NCI-H2227 (cell line): ENCODE data around the gene CDC42EP5.
"Not testable (repeated sequence)": the region's sequence is repeated elsewhere in the genome, so short reads cannot be mapped to it uniquely, and the experiment has no call there.

ENCODE experiments used
- DNase-seq: peaks from one replicate; lab custom pipeline; 2025; ENCODE audit not compliant: unreplicated experiment; lab: John Stamatoyannopoulos, UW

The CDC42EP5 gene

GRCh38 chr19:54448774-54449700, 24.1 kb downstream of the CDC42EP5 start, which contains the start of gene LENG8:
Gene LENG8, plus strand, starts transcription at chr19:54449199. Its CDS starts 2,146 bp downstream, at chr19:54451345.
- DNase-seq, result peak; percentile 100

GRCh38 chr19:54448040-54448773, 24.9 kb downstream of the CDC42EP5 start:
- peak; percentile 78 for DNase-seq

DNA sequence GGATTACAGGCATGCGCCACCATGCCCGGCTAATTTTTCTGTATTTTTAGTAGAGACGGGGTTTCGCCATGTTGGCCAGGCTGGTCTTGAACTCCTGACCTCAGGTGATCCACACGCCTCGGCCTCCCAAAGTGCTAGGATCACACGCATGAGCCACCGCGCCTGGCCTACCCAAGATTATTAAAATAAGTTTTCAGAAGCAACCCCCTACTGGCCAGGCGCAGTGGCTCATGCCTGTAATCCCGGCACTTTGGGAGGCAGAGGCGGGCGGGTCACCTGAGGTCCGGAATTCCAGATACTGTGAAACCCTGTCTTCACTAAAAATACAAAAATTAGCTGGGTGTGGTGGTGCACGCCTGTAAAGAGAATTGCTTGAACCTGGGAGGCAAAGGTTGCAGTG, 26.7 kb downstream of the CDC42EP5 start:
- DNase-seq, result not testable (repeated sequence)

DNA sequence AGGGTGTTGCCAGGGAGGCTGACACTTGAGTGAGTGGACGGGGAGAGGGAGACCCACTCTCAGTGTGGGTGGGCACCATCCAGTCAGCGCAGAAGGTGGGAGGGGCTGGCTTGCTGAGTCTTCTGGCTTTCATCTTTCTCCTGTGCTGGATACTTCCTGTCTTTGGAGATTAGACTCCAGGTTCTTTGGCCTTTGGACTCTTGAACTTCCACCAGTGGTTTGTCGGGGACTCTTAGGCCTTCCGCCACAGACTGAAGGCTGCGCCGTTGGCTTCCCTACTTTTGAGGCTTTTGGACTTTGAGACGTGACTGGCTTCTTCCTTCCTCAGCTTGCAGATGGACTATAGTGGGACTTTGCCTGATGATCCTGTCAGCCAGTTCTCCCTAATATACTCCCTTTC, 28.4 kb downstream of the CDC42EP5 start:
- DNase-seq, result no peak

DNA sequence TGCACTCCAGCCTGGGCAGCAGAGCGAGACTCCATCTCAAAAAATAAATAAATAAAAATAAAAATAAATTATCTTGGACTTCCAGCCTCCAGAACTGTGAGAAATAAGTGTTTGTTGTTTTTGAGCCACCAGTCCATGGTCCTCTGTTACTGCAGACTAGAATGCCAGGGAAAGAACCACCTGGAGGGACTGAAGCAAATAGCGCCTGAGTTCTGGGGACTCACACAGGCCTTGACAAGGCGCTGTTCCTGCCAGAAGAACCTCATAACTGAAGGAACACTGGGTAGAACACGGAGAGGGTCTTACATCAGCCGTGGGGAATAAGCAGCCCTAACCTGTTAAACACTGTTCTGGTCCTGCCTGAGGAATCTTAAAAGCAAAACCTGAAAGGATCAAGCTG, 32.5 kb downstream of the CDC42EP5 start:
- no peak for DNase-seq

GRCh38 chr19:54439174-54439851, 33.8 kb downstream of the CDC42EP5 start:
- peak; percentile 80 for DNase-seq

DNA sequence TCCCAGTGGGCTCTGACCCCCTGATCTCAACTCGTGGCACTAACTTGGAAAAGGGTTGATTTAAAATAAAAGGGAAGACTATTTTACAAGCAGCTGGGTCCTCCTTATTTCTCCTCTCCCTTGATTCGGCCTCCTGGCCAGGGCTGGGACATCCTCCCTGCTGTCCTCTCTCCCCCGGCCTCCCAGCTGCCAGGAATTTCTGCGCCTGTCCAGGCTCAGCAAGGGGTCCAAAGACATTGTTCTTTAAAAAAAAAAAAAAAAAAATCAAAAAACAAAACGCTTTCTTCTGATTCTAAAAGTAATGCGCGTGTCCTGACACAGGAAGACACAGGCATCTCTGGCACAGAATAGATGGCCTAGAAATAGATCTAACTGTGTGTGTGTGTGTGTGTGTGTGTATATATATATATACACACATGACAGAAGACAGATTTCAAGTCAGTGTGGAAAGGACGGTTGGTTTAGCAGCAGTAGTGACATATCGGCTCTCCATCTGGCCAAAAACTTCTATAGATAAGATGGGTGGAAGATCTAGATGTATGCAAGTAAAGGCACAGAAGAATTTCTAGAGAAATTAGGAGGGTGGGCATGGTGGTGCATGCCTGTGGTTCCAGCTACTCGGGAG, 36.4 kb downstream of the CDC42EP5 start:
- no peak for DNase-seq

GRCh38 chr19:54436031-54436523, 37.0 kb downstream of the CDC42EP5 start:
- DNase-seq, result no peak

- no peak for DNase-seq
Observed at GRCh38 chr19:54435551-54436016, 37.5 kb downstream of the CDC42EP5 start.

- DNase-seq, result no peak
Observed at GRCh38 chr19:54434873-54435214, 38.3 kb downstream of the CDC42EP5 start.

DNA sequence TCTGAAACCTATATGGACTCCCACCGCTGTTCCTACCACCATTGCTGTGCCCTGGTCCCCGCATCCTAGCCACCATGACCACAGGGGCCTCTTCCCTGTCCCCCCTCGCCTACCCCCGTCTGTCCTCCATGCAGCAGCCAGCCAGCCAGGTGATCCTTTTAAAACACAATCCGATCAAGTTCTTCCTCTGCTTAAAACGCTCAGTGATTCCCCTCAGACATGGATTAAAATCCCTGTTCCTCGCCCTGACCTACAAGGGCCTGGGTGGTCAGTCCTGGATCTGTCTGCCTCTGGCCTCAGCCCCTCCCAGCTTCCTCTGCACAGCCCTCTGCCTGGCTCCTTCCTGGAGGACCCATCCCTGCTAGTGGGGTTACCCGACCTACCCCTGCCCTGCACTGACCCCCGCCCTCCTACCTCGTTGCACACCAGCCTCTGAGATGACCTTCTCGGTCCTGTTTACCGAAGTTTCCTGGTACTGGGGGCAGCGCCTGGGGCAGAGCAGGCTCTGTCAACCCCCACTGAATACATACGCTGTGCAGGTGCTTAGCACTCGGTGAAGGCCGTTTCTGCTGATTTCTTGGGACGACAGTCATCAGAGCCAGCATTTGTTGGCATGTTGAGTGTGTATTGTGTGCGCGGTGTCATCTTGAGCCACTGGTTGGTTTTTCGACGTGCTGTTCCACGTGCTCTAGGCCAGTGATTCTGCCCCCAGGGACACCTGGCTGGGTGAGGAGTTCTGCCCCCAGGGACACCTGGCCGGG, 38.8 kb downstream of the CDC42EP5 start:
- DNase-seq, result no peak

DNA sequence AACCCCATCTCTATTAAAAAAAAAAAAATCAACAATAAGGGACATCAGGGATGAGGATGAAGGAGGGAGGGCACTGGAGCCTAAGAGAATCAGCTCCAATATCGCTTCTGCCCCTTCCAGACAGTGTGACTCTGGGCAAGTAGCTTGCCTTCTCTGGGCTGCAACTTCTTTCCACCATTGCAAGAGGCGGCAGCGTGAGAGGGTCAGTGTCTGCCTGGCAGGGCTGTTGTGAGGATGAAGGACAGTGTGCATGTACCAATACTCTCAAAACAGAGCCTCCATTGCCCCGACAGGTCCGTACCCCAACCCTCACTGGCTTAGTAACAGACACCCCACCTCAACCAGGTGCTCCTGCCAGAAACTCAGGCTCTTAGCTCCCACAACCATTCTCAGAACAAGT, 39.4 kb downstream of the CDC42EP5 start:
- DNase-seq, result no peak

DNA sequence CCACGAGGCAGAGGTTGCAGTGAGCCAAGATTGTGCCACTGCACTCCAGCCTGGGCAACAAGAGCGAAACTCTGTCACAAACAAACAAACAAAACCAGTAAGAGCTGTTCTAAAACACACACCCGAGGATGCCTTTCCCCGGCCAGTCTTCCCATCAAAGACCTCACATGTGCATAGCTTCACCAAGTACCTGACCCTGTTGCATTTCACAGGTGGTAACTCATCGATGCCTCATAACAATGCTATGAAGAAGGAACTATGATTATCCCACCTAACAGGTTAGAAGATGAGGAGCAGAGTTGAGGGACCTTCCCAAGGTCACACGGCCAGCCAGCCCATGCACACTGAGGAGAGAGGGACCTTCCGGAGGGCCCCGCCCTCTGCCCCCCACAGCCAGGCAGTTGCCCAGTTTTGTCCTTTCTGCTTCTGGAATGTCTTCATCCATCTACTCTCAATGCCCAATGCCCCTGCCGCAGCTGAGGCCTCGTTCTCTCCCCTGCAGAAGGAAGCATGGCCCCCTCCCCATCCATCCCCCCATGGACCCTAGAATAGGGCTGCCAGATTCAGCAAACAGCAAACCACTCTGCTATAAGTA, 40.9 kb downstream of the CDC42EP5 start:
- DNase-seq, result no peak

- DNase-seq, result no peak
Observed at GRCh38 chr19:54431255-54431838, 41.7 kb downstream of the CDC42EP5 start.

DNA sequence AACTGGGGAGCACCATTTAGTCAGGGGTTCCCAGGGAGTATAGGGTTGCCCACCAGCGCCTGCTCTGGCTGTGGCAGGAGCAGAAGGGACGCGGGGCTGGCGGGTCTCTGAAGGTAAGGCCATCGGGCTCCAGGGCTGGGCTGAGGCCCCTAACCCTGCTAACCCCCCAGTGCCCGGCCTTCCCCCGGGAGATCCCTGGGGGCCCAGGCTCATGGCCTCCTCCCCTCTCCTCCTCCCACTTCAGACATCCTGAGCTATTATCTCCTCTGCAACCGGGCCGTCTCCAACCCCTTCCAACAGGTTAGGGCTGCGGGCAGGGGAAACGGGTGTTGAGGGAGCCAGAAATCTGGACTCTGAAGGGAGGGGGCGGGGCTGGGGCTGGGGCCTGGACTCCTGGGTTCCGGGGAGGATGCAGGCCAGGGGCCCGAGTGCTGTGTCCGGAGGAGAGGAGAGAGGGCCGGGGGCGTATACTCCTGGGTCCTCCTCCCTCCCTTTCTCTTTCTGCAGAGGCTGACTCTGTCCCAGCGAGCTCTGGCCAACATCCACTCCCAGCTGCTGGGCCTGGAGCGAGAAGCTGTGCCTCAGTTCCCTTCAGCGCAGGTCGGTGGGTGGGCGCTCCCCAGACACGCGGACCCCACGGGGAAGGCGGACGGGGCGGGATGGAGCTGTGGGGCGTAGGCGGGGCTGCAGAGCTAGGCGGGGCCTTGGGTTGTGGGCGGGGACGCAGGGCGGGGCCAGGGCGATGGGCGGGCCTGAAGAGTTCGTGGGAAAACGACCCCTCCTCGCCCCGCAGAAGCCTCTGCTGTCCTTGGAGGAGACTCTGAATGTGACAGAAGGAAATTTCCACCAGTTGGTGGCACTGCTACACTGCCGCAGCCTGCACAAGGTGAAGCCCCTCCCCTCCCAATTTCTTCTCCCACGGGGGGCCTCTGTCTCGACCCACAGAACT, 42.5 kb downstream of the CDC42EP5 start:
- peak; percentile 91 for DNase-seq

DNA sequence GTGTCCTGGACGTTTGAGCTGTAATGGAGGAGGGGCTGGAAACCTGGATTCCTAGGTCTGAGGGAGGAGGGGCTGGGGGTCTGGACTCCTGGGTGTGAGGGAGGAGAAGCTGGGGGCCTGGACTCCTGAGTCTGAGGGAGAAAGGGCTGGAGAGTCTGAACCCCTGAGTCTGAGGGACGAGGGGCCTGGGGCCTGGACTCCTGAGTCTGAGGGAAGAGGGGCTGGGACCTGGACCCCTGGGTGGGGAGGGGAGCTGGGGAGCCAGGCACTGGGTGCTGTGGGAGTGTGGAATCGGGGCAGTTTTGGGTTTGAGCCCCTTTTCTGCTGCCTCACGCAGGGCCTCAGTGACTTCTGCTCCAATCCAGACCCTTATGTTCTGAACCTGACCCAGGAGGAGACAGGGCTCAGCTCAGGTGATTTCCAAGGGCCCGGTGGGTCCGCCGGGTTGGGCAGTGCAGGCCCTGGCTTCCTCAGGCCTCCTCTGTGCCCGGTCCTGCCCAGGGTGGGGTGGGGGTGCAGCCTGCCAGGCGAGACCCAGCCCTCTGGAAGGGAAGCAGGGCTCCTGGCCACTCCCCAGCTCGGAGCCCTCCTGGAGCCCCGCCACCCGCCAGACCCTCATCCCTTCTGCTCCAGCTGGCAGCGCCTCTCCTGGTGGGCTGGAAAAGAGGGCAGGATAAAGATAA, 43.4 kb downstream of the CDC42EP5 start:
- DNase-seq, result peak; percentile 65

DNA sequence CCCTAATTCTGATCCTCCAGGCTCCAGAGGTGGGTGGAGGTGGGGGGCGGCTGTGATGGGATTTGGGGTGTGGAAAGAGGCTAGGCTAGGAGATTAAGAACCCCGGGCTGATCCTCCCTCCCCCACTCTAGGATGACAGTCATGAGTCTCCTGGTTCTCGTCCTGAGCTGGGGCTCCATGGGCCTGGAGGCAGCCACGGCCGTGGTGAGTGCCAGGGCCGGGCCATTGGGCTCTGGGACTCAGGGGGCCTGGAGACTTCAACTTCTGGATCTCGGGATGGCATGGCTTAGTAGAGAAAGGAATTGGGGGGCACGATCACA, 44.0 kb downstream of the CDC42EP5 start:
- DNase-seq, result no peak
